H9 (cell line): ENCODE measurements around the gene ELMOD1. TPM values are rescaled to one million over a fixed set of nuclear protein-coding genes. Genes with fewer than 3 reads are reported as not detected.

ENCODE experiments used
- DNase-seq: peaks from one replicate; pipeline ENCODE4 v3.0.0-alpha.2; 2017
- H2AFZ ChIP-seq: one replicate; pipeline ENCODE4 v1.6.1; 2013; ENCODE audit warnings: mild to moderate bottlenecking, low read length, control low read depth, moderate library complexity
- H2AK5ac ChIP-seq: 2 replicates; pipeline ENCODE4 v1.6.1; 2013; ENCODE audit warnings: low read length, control low read depth, mixed read lengths; ENCODE audit not compliant: insufficient read length
- H2BK120ac ChIP-seq: one replicate; pipeline ENCODE4 v1.6.1; 2013; ENCODE audit warnings: low read depth, mild to moderate bottlenecking, low read length, control low read depth, inconsistent platforms; ENCODE audit not compliant: poor library complexity, severe bottlenecking
- H2BK12ac ChIP-seq: 2 replicates; pipeline ENCODE4 v1.6.1; 2013; ENCODE audit warnings: low read length, control low read depth, mixed read lengths, low read depth; ENCODE audit not compliant: insufficient read length
- H2BK15ac ChIP-seq: 2 replicates; pipeline ENCODE4 v1.6.1; 2013; ENCODE audit warnings: low read depth, low read length, control low read depth
- H2BK20ac ChIP-seq: one replicate; pipeline ENCODE4 v1.6.1; 2013; ENCODE audit warnings: low read depth, mild to moderate bottlenecking, low read length, control low read depth, inconsistent platforms; ENCODE audit not compliant: poor library complexity, severe bottlenecking
- H2BK5ac ChIP-seq: 2 replicates; pipeline ENCODE4 v1.6.1; 2013; ENCODE audit warnings: low read length, control low read depth, mixed read lengths; ENCODE audit not compliant: insufficient read length
- H3K14ac ChIP-seq: 2 replicates; pipeline ENCODE4 v1.6.1; 2013; ENCODE audit warnings: low read length, control low read depth; ENCODE audit not compliant: insufficient read depth
- H3K18ac ChIP-seq: 2 replicates; pipeline ENCODE4 v1.6.1; 2013; ENCODE audit warnings: low read depth, mild to moderate bottlenecking, mixed read lengths, low read length, control low read depth; ENCODE audit not compliant: insufficient read length
- H3K23ac ChIP-seq: 2 replicates; pipeline ENCODE4 v1.6.1; 2013; ENCODE audit warnings: low read length, control low read depth, mixed read lengths, low read depth; ENCODE audit not compliant: insufficient read length
- H3K23me2 ChIP-seq: 2 replicates; pipeline ENCODE4 v1.6.1; 2013; ENCODE audit warnings: low read depth, mild to moderate bottlenecking, mixed read lengths, low read length, control low read depth; ENCODE audit not compliant: insufficient read length, poor library complexity, severe bottlenecking
- H3K27ac ChIP-seq: 2 replicates; pipeline ENCODE4 v1.5.1; 2013; ENCODE audit warnings: low read length, control low read depth, mixed read lengths, low read depth; ENCODE audit not compliant: insufficient read length
- H3K27me3 ChIP-seq: 2 replicates; pipeline ENCODE4 v1.6.1; 2013; ENCODE audit warnings: low read length, control low read depth, inconsistent platforms; ENCODE audit not compliant: insufficient read depth
- H3K4ac ChIP-seq: 2 replicates; pipeline ENCODE4 v1.6.1; 2013; ENCODE audit warnings: low read depth, mild to moderate bottlenecking, control low read depth, inconsistent platforms, low read length, moderate library complexity
- H3K4me1 ChIP-seq: 2 replicates; pipeline ENCODE4 v1.6.1; 2013; ENCODE audit warnings: low read length, control low read depth, inconsistent platforms; ENCODE audit not compliant: insufficient read depth
- H3K4me2 ChIP-seq: 2 replicates; pipeline ENCODE4 v1.6.1; 2013; ENCODE audit warnings: low read length, control low read depth, mixed read lengths; ENCODE audit not compliant: insufficient read length, insufficient read depth
- H3K56ac ChIP-seq: 2 replicates; pipeline ENCODE4 v1.6.1; 2013; ENCODE audit warnings: low read depth, mild to moderate bottlenecking, mixed read lengths, low read length, control low read depth; ENCODE audit not compliant: insufficient read length
- H3K79me1 ChIP-seq: 2 replicates; pipeline ENCODE4 v1.6.1; 2013; ENCODE audit warnings: low read depth, mild to moderate bottlenecking, moderate library complexity, low read length, control low read depth, inconsistent platforms; ENCODE audit not compliant: insufficient read depth, poor library complexity, severe bottlenecking
- H3K79me2 ChIP-seq: 2 replicates; pipeline ENCODE4 v1.6.1; 2013; ENCODE audit warnings: low read length, control low read depth, inconsistent platforms; ENCODE audit not compliant: insufficient read depth
- H3K9ac ChIP-seq: 2 replicates; pipeline ENCODE4 v1.6.1; 2013; ENCODE audit warnings: low read length, control low read depth, mixed read lengths; ENCODE audit not compliant: insufficient read length; ENCODE audit errors: extremely low read depth
- H3K9me3 ChIP-seq: one replicate; pipeline ENCODE4 v1.6.1; 2013; ENCODE audit warnings: low read depth, low read length, inconsistent platforms; ENCODE audit not compliant: control insufficient read depth
- H3T11ph ChIP-seq: one replicate; pipeline ENCODE4 v1.6.1; 2013; ENCODE audit warnings: mild to moderate bottlenecking, low read length, control low read depth, inconsistent platforms
- H4K20me1 ChIP-seq: one replicate; pipeline ENCODE4 v1.6.1; 2013; ENCODE audit not compliant: control insufficient read depth, insufficient read length, insufficient read depth
- H4K5ac ChIP-seq: 2 replicates; pipeline ENCODE4 v1.6.1; 2013; ENCODE audit warnings: low read depth, mild to moderate bottlenecking, mixed read lengths, low read length, control low read depth; ENCODE audit not compliant: insufficient read length
- H4K8ac ChIP-seq: replicated peaks from 2 replicates; pipeline ENCODE4 v1.6.1; 2013; ENCODE audit warnings: low read length, control low read depth, mixed read lengths, low read depth; ENCODE audit not compliant: insufficient read length
- H4K91ac ChIP-seq: 2 replicates; pipeline ENCODE4 v1.6.1; 2013; ENCODE audit warnings: low read depth, mild to moderate bottlenecking, moderate library complexity, mixed read lengths, low read length, control low read depth; ENCODE audit not compliant: insufficient read length
- H3K27ac Mint-ChIP-seq, 3 experiments: 2 replicates in 2 of 3; 3 replicates in 1 of 3; pipeline ENCODE4 v1.8.0; 2020 to 2021; ENCODE audit warnings: mixed read lengths in 3 of 3, mild to moderate bottlenecking in 1 of 3, moderate library complexity in 1 of 3
- H3K27me3 Mint-ChIP-seq: 2 replicates; pipeline ENCODE4 v1.8.0; 2021; ENCODE audit warnings: low read depth, mild to moderate bottlenecking, moderate library complexity, mixed read lengths
- H3K36me3 Mint-ChIP-seq, 3 experiments: 2 replicates in 2 of 3; 3 replicates in 1 of 3; pipeline ENCODE4 v1.8.0; 2020 to 2021; ENCODE audit warnings: low read depth in 3 of 3, mixed read lengths in 3 of 3; ENCODE audit not compliant: insufficient read depth in 1 of 3
- H3K4me1 Mint-ChIP-seq, 2 experiments: 2 replicates each; pipeline ENCODE4 v1.8.0; 2020; ENCODE audit warnings: mixed read lengths in 2 of 2
- H3K4me3 Mint-ChIP-seq, 2 experiments: 2 replicates in 1 of 2; 3 replicates in 1 of 2; pipeline ENCODE4 v1.8.0; 2020 to 2021; ENCODE audit warnings: mild to moderate bottlenecking in 2 of 2, mixed read lengths in 2 of 2, moderate library complexity in 1 of 2
- H3K9me3 Mint-ChIP-seq, 2 experiments: 2 replicates in 1 of 2; 3 replicates in 1 of 2; pipeline ENCODE4 v1.8.0; 2020; ENCODE audit warnings: mild to moderate bottlenecking in 2 of 2, mixed read lengths in 2 of 2, moderate library complexity in 1 of 2
- WGBS: extraction: QIAGEN DNeasy Blood & Tissue Kit; methylation state at CpG from one replicate; pipeline ENCODE4 v1.1.7; 2013; ENCODE audit warnings: missing lambda C conversion rate, low lambda C conversion rate, mixed read lengths; ENCODE audit not compliant: insufficient read length; ENCODE audit errors: extremely low coverage; 5-methylcytosine and 5-hydroxymethylcytosine counted together
- total RNA-seq: library from RNA; stranded (reverse); gene quantifications from 2 replicates; pipeline ENCODE4 v1.2.1, GENCODE V29; 2021
- TF ChIP-seq, protein P1 (sequence below): fragments of 200-600 bp; sonication (generic); conservative IDR thresholded peaks from 3 replicates; pipeline ENCODE4 v1.8.0; 2021; ENCODE audit warnings: antibody characterized with exemption, mild to moderate bottlenecking

ELMOD1 gene
- total RNA-seq, 1 experiment from 2014 or later: 0.61 TPM

- Mint-ChIP-seq H3K4me1 (no peaks in the 10 kb centered on the region), H3K27ac (no peak overlapping the region)
- no peak overlapping the region for H3K18ac ChIP-seq
These were observed 40.6 kb upstream of the ELMOD1 start for GRCh38 chr11:107550304-107550703.

More at GRCh38 chr11:107550304-107550703, 40.6 kb upstream of the ELMOD1 start:
- no peaks in the 10 kb centered on the region for H3K9me3 Mint-ChIP-seq
- no peaks in the 10 kb centered on the region for H3K4me1 ChIP-seq
- DNase-seq: no peak
- no peaks in the 10 kb centered on the region for H4K20me1 ChIP-seq
- H3K79me2 ChIP-seq: no peaks in the 10 kb centered on the region
- no peak overlapping the region for H3T11ph ChIP-seq
- peaks cover 0 to 33% (median 16%) of the 10 kb centered on the region in 3 experiments; a peak in 5 of 7 replicates for H3K36me3 Mint-ChIP-seq
- no peak overlapping the region for H2BK5ac ChIP-seq
- no peak overlapping the region for H2BK20ac ChIP-seq
- no peaks in the 10 kb centered on the region for H3K27me3 Mint-ChIP-seq
- H2AK5ac ChIP-seq: no peak overlapping the region
- H4K5ac ChIP-seq: no peak overlapping the region
- WGBS: no CpG with 5 or more reads among the region's 4 CpGs
- no peak overlapping the region for H3K23ac ChIP-seq
- no peak overlapping the region for H3K14ac ChIP-seq
- H3K4me2 ChIP-seq: no peak overlapping the region
- no peak overlapping the region for H4K91ac ChIP-seq
- no peak overlapping the region for H3K9ac ChIP-seq
- H4K8ac ChIP-seq: no peak overlapping the region
- H2AFZ ChIP-seq: no peak overlapping the region
- no peaks in the 10 kb centered on the region for H3K23me2 ChIP-seq
- H3K27me3 ChIP-seq: no peaks in the 10 kb centered on the region
- no peak overlapping the region for H2BK15ac ChIP-seq
- no peaks in the 10 kb centered on the region for H3K9me3 ChIP-seq
- H2BK120ac ChIP-seq: no peak overlapping the region
- H3K27ac ChIP-seq: no peak overlapping the region
- no peak overlapping the region for H3K4me3 Mint-ChIP-seq
- no peak overlapping the region for H2BK12ac ChIP-seq
- H3K4ac ChIP-seq: no peak overlapping the region
- no peak overlapping the region for H3K56ac ChIP-seq
- H3K79me1 ChIP-seq: no peaks in the 10 kb centered on the region
- TF ChIP-seq, protein P1, sequence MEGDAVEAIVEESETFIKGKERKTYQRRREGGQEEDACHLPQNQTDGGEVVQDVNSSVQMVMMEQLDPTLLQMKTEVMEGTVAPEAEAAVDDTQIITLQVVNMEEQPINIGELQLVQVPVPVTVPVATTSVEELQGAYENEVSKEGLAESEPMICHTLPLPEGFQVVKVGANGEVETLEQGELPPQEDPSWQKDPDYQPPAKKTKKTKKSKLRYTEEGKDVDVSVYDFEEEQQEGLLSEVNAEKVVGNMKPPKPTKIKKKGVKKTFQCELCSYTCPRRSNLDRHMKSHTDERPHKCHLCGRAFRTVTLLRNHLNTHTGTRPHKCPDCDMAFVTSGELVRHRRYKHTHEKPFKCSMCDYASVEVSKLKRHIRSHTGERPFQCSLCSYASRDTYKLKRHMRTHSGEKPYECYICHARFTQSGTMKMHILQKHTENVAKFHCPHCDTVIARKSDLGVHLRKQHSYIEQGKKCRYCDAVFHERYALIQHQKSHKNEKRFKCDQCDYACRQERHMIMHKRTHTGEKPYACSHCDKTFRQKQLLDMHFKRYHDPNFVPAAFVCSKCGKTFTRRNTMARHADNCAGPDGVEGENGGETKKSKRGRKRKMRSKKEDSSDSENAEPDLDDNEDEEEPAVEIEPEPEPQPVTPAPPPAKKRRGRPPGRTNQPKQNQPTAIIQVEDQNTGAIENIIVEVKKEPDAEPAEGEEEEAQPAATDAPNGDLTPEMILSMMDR: no peak
